ENCODE data around the gene HNF1A. TPM values are rescaled to one million over a fixed set of nuclear protein-coding genes. Genes with fewer than 3 reads are reported as not detected.

HNF1A gene
- not detected in 2 replicates for total RNA-seq

GRCh38 chr12:120978296-120979219 is at the start of gene HNF1A:
Gene HNF1A, plus strand, starts transcription at chr12:120978543. Its CDS starts 226 bp downstream, at chr12:120978769.

GRCh38 chr12:121015825-121016766 is 37.8 kb downstream of the HNF1A start, which contains the start of gene C12orf43:
Gene C12orf43, minus strand, starts transcription at chr12:121016487. Its CDS starts 13 bp downstream, at chr12:121016474.

GRCh38 chr12:121038861-121039668 is 60.7 kb downstream of the HNF1A start, which contains the start of gene OASL:
Gene OASL, minus strand, starts transcription at chr12:121039246. Its CDS starts 275 bp downstream, at chr12:121038971.

Other genes starting within 250 kb of the HNF1A start
- 9.6 TPM in 2 replicates for gene SPPL3, start 74.2 kb upstream of the HNF1A start, total RNA-seq
- gene C12orf43, start 37.9 kb downstream of the HNF1A start, total RNA-seq: 12.5 and 18.0 TPM in 2 replicates
- gene OASL, start 60.7 kb downstream of the HNF1A start, total RNA-seq: 0.73 and 1.6 TPM in 2 replicates
- gene P2RX7, start 154.3 kb downstream of the HNF1A start, total RNA-seq: 0.59 and 1.8 TPM in 2 replicates
- 10.3 and 10.6 TPM in 2 replicates for gene P2RX4, start 231.6 kb downstream of the HNF1A start, total RNA-seq